ENCODE measurements around the gene C6orf132. TPM values are rescaled to one million over a fixed set of nuclear protein-coding genes. Genes with fewer than 3 reads are reported as not detected.

C6orf132 gene
- total RNA-seq, 1 experiment from 2014 or later, result 49.8 TPM

DNA sequence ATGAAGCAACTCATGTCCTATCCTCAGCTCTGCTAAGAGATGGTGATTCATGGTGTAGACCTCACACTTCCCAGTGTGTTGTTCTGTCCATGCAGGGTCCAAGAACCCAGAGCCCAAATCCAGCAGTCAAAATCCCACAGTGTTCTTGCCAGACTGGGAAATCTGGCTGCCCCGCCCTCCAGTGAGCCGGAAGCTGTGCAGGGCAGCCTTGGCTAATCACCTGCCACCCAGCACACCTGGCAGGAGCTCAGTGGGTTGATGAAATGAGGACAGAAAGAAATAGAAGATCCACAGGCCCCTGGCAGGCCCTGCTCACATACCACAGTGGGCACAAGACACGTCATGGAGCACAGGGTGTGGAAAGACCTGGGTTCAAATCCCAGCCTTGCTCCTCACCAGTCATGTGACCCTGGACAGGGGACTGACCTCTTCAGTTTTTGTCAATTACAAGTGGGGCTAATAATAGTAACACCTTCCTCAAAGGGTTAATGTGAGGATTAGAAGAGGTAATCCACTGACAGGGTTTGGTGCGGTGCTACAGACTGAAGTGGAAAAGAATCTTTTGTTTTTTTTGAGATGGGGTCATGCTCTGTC is 17.1 kb upstream of the C6orf132 start:
- DNase-seq, result no peak
- intact Hi-C loops (cut with micrococcal nuclease; ENCODE audit: unreplicated experiment), result loop anchor here (2.0 kb wide), 1 partner anchor 17 kb away; the partner anchor contains the start of gene C6orf132
- ChIA-PET POLR2A (ENCODE audit: unreplicated experiment) (interaction anchor here (0.6 kb wide), 1 partner anchor 17 kb away, joined by 3 read pairs; the partner anchor contains the start of gene C6orf132), CTCF (interaction anchor here (0.7 kb wide), 1 partner anchor 359 kb away, joined by 3 read pairs; no protein-coding TSS in a partner anchor)
- Histone ChIP-seq H3K9me2 (ENCODE audit: insufficient read depth) (no peaks in the 10 kb centered on the region), H3K79me2 (ENCODE audit: low read depth) (no peaks in the 10 kb centered on the region), H3K4me1 (replicated peaks; ENCODE audit: insufficient read depth) (peaks cover 16% of the 10 kb centered on the region), H3F3A (ENCODE audit: insufficient read depth, low read depth) (no peaks in the 10 kb centered on the region; the same call in 1 of the 2 replicates), H3K4me2 (no peak overlapping the region), H2AFZ (no peak overlapping the region), H4K20me1 (ENCODE audit: insufficient read depth) (no peaks in the 10 kb centered on the region), H3K27ac (no peak overlapping the region), H3K36me3 (ENCODE audit: low read depth) (no peaks in the 10 kb centered on the region), H3K9me3 (ENCODE audit: insufficient read depth, low read depth) (no peaks in the 10 kb centered on the region), H3K27me3 (ENCODE audit: insufficient read depth, low read depth) (no peaks in the 10 kb centered on the region), H3K4me3 (no peak overlapping the region)
- BruUV-seq (replicated peaks), result no TSS peak
- no peak for TF ChIP-seq EZH2 (IDR thresholded peaks at IDR 0.05; ENCODE audit: low read depth)
- TF ChIP-seq, protein P1, sequence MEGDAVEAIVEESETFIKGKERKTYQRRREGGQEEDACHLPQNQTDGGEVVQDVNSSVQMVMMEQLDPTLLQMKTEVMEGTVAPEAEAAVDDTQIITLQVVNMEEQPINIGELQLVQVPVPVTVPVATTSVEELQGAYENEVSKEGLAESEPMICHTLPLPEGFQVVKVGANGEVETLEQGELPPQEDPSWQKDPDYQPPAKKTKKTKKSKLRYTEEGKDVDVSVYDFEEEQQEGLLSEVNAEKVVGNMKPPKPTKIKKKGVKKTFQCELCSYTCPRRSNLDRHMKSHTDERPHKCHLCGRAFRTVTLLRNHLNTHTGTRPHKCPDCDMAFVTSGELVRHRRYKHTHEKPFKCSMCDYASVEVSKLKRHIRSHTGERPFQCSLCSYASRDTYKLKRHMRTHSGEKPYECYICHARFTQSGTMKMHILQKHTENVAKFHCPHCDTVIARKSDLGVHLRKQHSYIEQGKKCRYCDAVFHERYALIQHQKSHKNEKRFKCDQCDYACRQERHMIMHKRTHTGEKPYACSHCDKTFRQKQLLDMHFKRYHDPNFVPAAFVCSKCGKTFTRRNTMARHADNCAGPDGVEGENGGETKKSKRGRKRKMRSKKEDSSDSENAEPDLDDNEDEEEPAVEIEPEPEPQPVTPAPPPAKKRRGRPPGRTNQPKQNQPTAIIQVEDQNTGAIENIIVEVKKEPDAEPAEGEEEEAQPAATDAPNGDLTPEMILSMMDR (conservative IDR thresholded peaks at IDR 0.05), result no peak

DNA sequence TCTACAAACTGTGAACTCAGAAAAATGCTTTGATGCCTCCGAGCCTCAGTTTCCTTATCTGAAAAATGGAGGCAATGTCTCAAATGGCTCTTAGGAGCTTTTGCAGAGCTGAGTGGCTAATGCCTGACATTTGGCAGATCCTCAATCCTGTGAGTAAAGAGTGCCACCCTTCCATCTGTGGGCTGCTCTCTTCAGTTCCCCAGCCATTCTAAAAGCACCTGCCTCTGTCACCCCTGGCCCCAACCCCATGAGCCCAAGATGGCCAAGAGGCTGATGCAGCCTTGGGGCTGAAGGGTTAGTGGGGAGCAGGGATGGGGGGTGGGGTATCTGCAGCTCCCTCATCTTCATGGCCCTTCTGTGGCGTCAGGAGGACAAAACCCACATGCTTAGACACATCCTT is 16.2 kb upstream of the C6orf132 start:
- Histone ChIP-seq H3K4me2 (no peak overlapping the region), H3K27ac (no peak overlapping the region), H3K27me3 (ENCODE audit: insufficient read depth, low read depth) (no peaks in the 10 kb centered on the region), H3K79me2 (ENCODE audit: low read depth) (no peaks in the 10 kb centered on the region), H2AFZ (no peak overlapping the region), H3F3A (ENCODE audit: insufficient read depth, low read depth) (no peaks in the 10 kb centered on the region; the same call in 1 of the 2 replicates), H3K4me3 (no peak overlapping the region), H3K9me2 (ENCODE audit: insufficient read depth) (no peaks in the 10 kb centered on the region), H3K4me1 (replicated peaks; ENCODE audit: insufficient read depth) (peaks cover 16% of the 10 kb centered on the region), H4K20me1 (ENCODE audit: insufficient read depth) (no peaks in the 10 kb centered on the region), H3K36me3 (ENCODE audit: low read depth) (no peaks in the 10 kb centered on the region), H3K9me3 (ENCODE audit: insufficient read depth, low read depth) (no peaks in the 10 kb centered on the region)
- intact Hi-C loops (cut with micrococcal nuclease; ENCODE audit: unreplicated experiment), result loop anchor here (2.0 kb wide), 1 partner anchor 16 kb away; the partner anchor contains the start of gene C6orf132
- no TSS peak for BruUV-seq (replicated peaks)
- ChIA-PET POLR2A (ENCODE audit: unreplicated experiment) (no interaction called here), CTCF (interaction anchor here (0.6 kb wide), 1 partner anchor 837 kb away, joined by 16 read pairs; no protein-coding TSS in a partner anchor)
- TF ChIP-seq, protein P1 (conservative IDR thresholded peaks at IDR 0.05), result no peak
- TF ChIP-seq EZH2 (IDR thresholded peaks at IDR 0.05; ENCODE audit: low read depth), result no peak
- DNase-seq, result no peak

DNA sequence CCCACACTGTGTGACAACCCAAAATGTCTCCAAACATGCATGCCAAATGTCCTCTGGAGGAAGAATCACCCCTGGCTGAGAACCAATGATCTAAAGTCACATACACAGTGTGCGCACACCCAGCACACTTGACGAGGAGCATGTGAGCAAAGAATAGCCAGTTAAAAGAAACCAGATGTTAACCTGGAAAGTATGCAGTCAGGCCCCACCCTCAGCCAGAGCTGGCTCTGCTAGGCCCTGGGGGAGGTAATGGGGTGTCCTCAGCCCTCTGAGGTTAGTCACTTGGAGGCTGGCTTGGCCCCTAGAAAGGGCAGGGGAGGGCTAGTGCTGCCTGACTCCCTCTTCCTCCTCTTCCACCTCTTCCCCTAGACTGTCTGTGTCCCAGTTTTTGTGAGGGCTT is 15.6 kb upstream of the C6orf132 start:
- ChIA-PET POLR2A (ENCODE audit: unreplicated experiment) (no interaction called here), CTCF (interaction anchor here (0.6 kb wide), 2 partner anchors 837 to 840 kb away, joined by 3 to 16 read pairs; no protein-coding TSS in a partner anchor)
- intact Hi-C loops (cut with micrococcal nuclease; ENCODE audit: unreplicated experiment), result loop anchor here (2.0 kb wide), 1 partner anchor 15 kb away; the partner anchor contains the start of gene C6orf132
- Histone ChIP-seq H3K27ac (no peak overlapping the region), H3K79me2 (ENCODE audit: low read depth) (no peaks in the 10 kb centered on the region), H3K9me3 (ENCODE audit: insufficient read depth, low read depth) (no peaks in the 10 kb centered on the region), H3K4me2 (no peak overlapping the region), H3K4me1 (replicated peaks; ENCODE audit: insufficient read depth) (peaks cover 16% of the 10 kb centered on the region), H3K36me3 (ENCODE audit: low read depth) (no peaks in the 10 kb centered on the region), H3K27me3 (ENCODE audit: insufficient read depth, low read depth) (no peaks in the 10 kb centered on the region), H3K9me2 (ENCODE audit: insufficient read depth) (no peaks in the 10 kb centered on the region), H2AFZ (no peak overlapping the region), H3F3A (ENCODE audit: insufficient read depth, low read depth) (no peaks in the 10 kb centered on the region; the same call in 1 of the 2 replicates), H3K4me3 (no peak overlapping the region), H4K20me1 (ENCODE audit: insufficient read depth) (no peaks in the 10 kb centered on the region)
- TF ChIP-seq EZH2 (IDR thresholded peaks at IDR 0.05; ENCODE audit: low read depth), result no peak
- TF ChIP-seq, protein P1 (conservative IDR thresholded peaks at IDR 0.05), result no peak
- DNase-seq, result peak in 1 of 2 experiments; percentile 46
- no TSS peak for BruUV-seq (replicated peaks)

All from PC-9 (cell line).